IMR-90 (cell line): ENCODE results near the gene ANK3. TPM values are rescaled to one million over a fixed set of nuclear protein-coding genes. Genes with fewer than 3 reads are reported as not detected.

ENCODE experiments used
- ATAC-seq: fragments of 200-7000 bp; cut with Tn5 transposase; 2 replicates; pipeline ENCODE4 v1.9.1; 2020; ENCODE audit warnings: low read depth, mild to moderate bottlenecking, moderate library complexity
- BruUV-seq: library from RNA; stranded (reverse); fragments of 400-500 nt; replicated peaks from 2 replicates; lab custom pipeline; 2021; lab: Mats Ljungman, UMichigan
- CTCF ChIA-PET: fragments of 300-600 bp; formaldehyde crosslinking; extraction: SDS; loops from one replicate; lab custom pipeline; 2021; ENCODE audit warnings: antibody characterized with exemption; lab: Yijun Ruan, JAX
- POLR2A ChIA-PET: fragments of 300-600 bp; sonication (Branson Sonifier 250); formaldehyde crosslinking; loops from one replicate; lab custom pipeline; 2022; ENCODE audit warnings: antibody characterized with exemption; ENCODE audit not compliant: unreplicated experiment; lab: Charles Lee
- DNase-seq: peaks from one replicate; pipeline ENCODE4 v3.0.0; 2013
- H2AFZ ChIP-seq: replicated peaks from 2 replicates; pipeline ENCODE3; 2013; ENCODE audit warnings: low read length, mild to moderate bottlenecking; ENCODE audit not compliant: poor library complexity
- H2AK5ac ChIP-seq: 2 replicates; pipeline ENCODE4 v1.6.1; 2013; ENCODE audit warnings: low read depth, low read length, inconsistent platforms
- H2AK9ac ChIP-seq: replicated peaks from 2 replicates; pipeline ENCODE3; 2013; ENCODE audit warnings: mild to moderate bottlenecking, low read depth, low read length, moderate library complexity; ENCODE audit not compliant: poor library complexity
- H2BK120ac ChIP-seq: 2 replicates; pipeline ENCODE4 v1.6.1; 2013; ENCODE audit warnings: low read depth, low read length, inconsistent platforms
- H2BK15ac ChIP-seq: 3 replicates; pipeline ENCODE4 v1.6.1; 2013; ENCODE audit warnings: low read depth, low read length, inconsistent platforms
- H2BK20ac ChIP-seq: 2 replicates; pipeline ENCODE4 v1.6.1; 2013; ENCODE audit warnings: low read depth, mild to moderate bottlenecking, inconsistent platforms, low read length, moderate library complexity
- H2BK5ac ChIP-seq: 2 replicates; pipeline ENCODE4 v1.6.1; 2013; ENCODE audit warnings: mild to moderate bottlenecking, low read depth, low read length, inconsistent platforms; ENCODE audit not compliant: poor library complexity, severe bottlenecking
- H3K14ac ChIP-seq: replicated peaks from 2 replicates; pipeline ENCODE4 v1.6.1; 2013; ENCODE audit warnings: low read depth, low read length, inconsistent platforms
- H3K18ac ChIP-seq: 2 replicates; pipeline ENCODE4 v1.6.1; 2013; ENCODE audit warnings: low read depth, low read length, control low read depth
- H3K23ac ChIP-seq: 2 replicates; pipeline ENCODE4 v1.6.1; 2013; ENCODE audit warnings: low read depth, low read length, inconsistent platforms
- H3K27ac ChIP-seq: 2 replicates; pipeline ENCODE4 v1.5.1; 2013; ENCODE audit warnings: mild to moderate bottlenecking, control low read depth, low read length; ENCODE audit not compliant: insufficient read depth
- H3K27me3 ChIP-seq: 2 replicates; pipeline ENCODE4 v1.6.1; 2013; ENCODE audit warnings: low read length; ENCODE audit not compliant: control insufficient read depth, insufficient read depth
- H3K36me3 ChIP-seq: 2 replicates; pipeline ENCODE4 v1.6.1; 2013; ENCODE audit warnings: low read length, mixed read lengths; ENCODE audit not compliant: control insufficient read depth, insufficient read depth
- H3K4ac ChIP-seq: 2 replicates; pipeline ENCODE4 v1.6.1; 2013; ENCODE audit warnings: low read depth, low read length, inconsistent platforms
- H3K4me1 ChIP-seq: 2 replicates; pipeline ENCODE4 v1.6.1; 2013; ENCODE audit warnings: low read length, mixed read lengths; ENCODE audit not compliant: control insufficient read depth, insufficient read depth
- H3K4me2 ChIP-seq: 2 replicates; pipeline ENCODE4 v1.6.1; 2013; ENCODE audit warnings: low read depth, mild to moderate bottlenecking, control low read depth, low read length, moderate library complexity
- H3K4me3 ChIP-seq: 2 replicates; pipeline ENCODE4 v1.5.1; 2013; ENCODE audit warnings: low read depth, mild to moderate bottlenecking, control low read depth, low read length, moderate library complexity; ENCODE audit not compliant: insufficient read depth
- H3K56ac ChIP-seq: 2 replicates; pipeline ENCODE4 v1.6.1; 2013; ENCODE audit warnings: low read length, inconsistent platforms; ENCODE audit not compliant: insufficient read depth; ENCODE audit errors: extremely low read depth
- H3K79me1 ChIP-seq, 2 experiments: 2 replicates each; pipeline ENCODE4 v1.6.1; 2013; ENCODE audit warnings: low read length in 2 of 2, inconsistent platforms in 1 of 2, low read depth in 1 of 2
- H3K9ac ChIP-seq: 2 replicates; pipeline ENCODE4 v1.6.1; 2013; ENCODE audit warnings: low read depth, low read length, control low read depth
- H3K9me1 ChIP-seq: 2 replicates; pipeline ENCODE4 v1.6.1; 2013; ENCODE audit warnings: low read length, inconsistent platforms; ENCODE audit not compliant: insufficient read depth
- H3K9me3 ChIP-seq: 2 replicates; pipeline ENCODE4 v1.6.1; 2013; ENCODE audit warnings: low read length; ENCODE audit not compliant: control insufficient read depth, insufficient read depth
- H4K20me1 ChIP-seq: 2 replicates; pipeline ENCODE4 v1.6.1; 2013; ENCODE audit warnings: low read length, inconsistent platforms; ENCODE audit not compliant: insufficient read depth
- H4K5ac ChIP-seq: 2 replicates; pipeline ENCODE4 v1.6.1; 2013; ENCODE audit warnings: mild to moderate bottlenecking, low read depth, low read length, control low read depth
- H4K8ac ChIP-seq, 2 experiments: 2 replicates each; pipeline ENCODE4 v1.6.1; 2013; ENCODE audit warnings: low read depth in 2 of 2, low read length in 2 of 2, control low read depth in 1 of 2, inconsistent platforms in 1 of 2
- H4K91ac ChIP-seq: 2 replicates; pipeline ENCODE4 v1.6.1; 2013; ENCODE audit warnings: low read depth, low read length, inconsistent platforms; ENCODE audit not compliant: insufficient read depth
- BHLHE40 ChIP-seq: fragments of 150-350 bp; IDR thresholded peaks from 2 replicates; pipeline ENCODE4 v1.6.1; 2016; ENCODE audit warnings: mild to moderate bottlenecking, low read depth, low read length
- FOS ChIP-seq: fragments of 150-350 bp; IDR thresholded peaks from 2 replicates; pipeline ENCODE4 v1.6.1; 2016; ENCODE audit warnings: low read depth, low read length
- MAFK ChIP-seq: IDR thresholded peaks from 2 replicates; pipeline ENCODE4 v1.6.1; 2012; ENCODE audit warnings: low read depth, low read length, improper control_type of control experiment
- MAZ ChIP-seq: IDR thresholded peaks from 2 replicates; pipeline ENCODE4 v1.6.1; 2012; ENCODE audit warnings: low read depth, mild to moderate bottlenecking, low read length, improper control_type of control experiment, moderate library complexity, borderline replicate concordance
- RCOR1 ChIP-seq: IDR thresholded peaks from 2 replicates; pipeline ENCODE4 v1.6.1; 2012; ENCODE audit warnings: mild to moderate bottlenecking, low read length, improper control_type of control experiment; ENCODE audit not compliant: insufficient replicate concordance
- SMC3 ChIP-seq: fragments of 150-350 bp; IDR thresholded peaks from 2 replicates; pipeline ENCODE4 v1.6.1; 2016; ENCODE audit warnings: low read depth, mild to moderate bottlenecking, antibody characterized with exemption, low read length, moderate library complexity
- WGBS, 2 experiments: methylation state at CpG; one replicate each; pipeline versions ENCODE4 v1.1.5 to v1.1.7; 2013; ENCODE audit warnings: missing lambda C conversion rate in 2 of 2; ENCODE audit not compliant: insufficient read length in 1 of 2; ENCODE audit errors: extremely low coverage in 2 of 2; 5-methylcytosine and 5-hydroxymethylcytosine counted together
- dilution Hi-C: fragments of 300-500 bp; cut with HindIII; formaldehyde crosslinking; loops from one replicate; pipeline ENCODE4 v1.14.3; 2018; ENCODE audit warnings: low sequenced_read_pairs; ENCODE audit not compliant: unreplicated experiment
- in situ Hi-C: fragments of 300-500 bp; cut with MboI; formaldehyde crosslinking; loops from 3 replicates; pipeline ENCODE4 v1.14.3; 2019; ENCODE audit warnings: low sequenced_read_pairs, inconsistent platforms, mixed read lengths
- intact Hi-C: fragments of 100-400 bp; cut with micrococcal nuclease; formaldehyde crosslinking; loops from 2 replicates; pipeline ENCODE4 v1.10.0; 2022
- polyA plus RNA-seq, 3 experiments: library from polyadenylated mRNA; depleted of rRNA; stranded (reverse); fragments of >200 nt; gene quantifications; 2 replicates each; pipeline ENCODE4 v1.2.3, GENCODE V29; 2012; ENCODE audit warnings: low replicate concordance in 1 of 3
- total RNA-seq: library from RNA; depleted of rRNA; stranded (reverse); fragments of >200 nt; gene quantifications from 2 replicates; pipeline ENCODE4 v1.2.3, GENCODE V29; 2012
- TF ChIP-seq, protein P1 (sequence below): conservative IDR thresholded peaks from 2 replicates; pipeline ENCODE4 v1.5.1; 2012; ENCODE audit warnings: mild to moderate bottlenecking, low read depth, low read length, improper control_type of control experiment

Gene ANK3
- total and polyA plus RNA-seq, 2 of the 4 experiments (the other 2 are of a cell fraction): 0.63 to 1.8 TPM

GRCh38 chr10:60362461-60362860, 27.2 kb downstream of the ANK3 start:
- H2AK5ac ChIP-seq: peak overlapping the region; percentile 67; the same call in 1 of the 2 replicates
- no peak overlapping the region for H3K9ac ChIP-seq
- H2BK20ac ChIP-seq: peak overlapping the region; percentile 69; the same call in 1 of the 2 replicates
- DNase-seq (no peak), ATAC-seq (no peak)
- no peak overlapping the region for H3K18ac ChIP-seq
- no peak overlapping the region for H3K27ac ChIP-seq
- H3K79me1 ChIP-seq: no peaks in the 10 kb centered on the region
- no TSS peak for BruUV-seq
- H3K9me1 ChIP-seq: no peaks in the 10 kb centered on the region
- no peaks in the 10 kb centered on the region for H3K36me3 ChIP-seq
- H2AFZ ChIP-seq: no peak overlapping the region
- intact Hi-C loops: no loop called here
- H3K4me2 ChIP-seq: no peak overlapping the region
- H2BK15ac ChIP-seq: peak overlapping the region; percentile 25; the same call in 1 of the 3 replicates
- dilution Hi-C loops: no loop called here
- H3K4ac ChIP-seq: no peak overlapping the region
- no peak overlapping the region for H3K23ac ChIP-seq
- H2BK120ac ChIP-seq: peak overlapping the region; percentile 37
- no peak overlapping the region for H2AK9ac ChIP-seq
- no peak overlapping the region for H3K4me3 ChIP-seq
- peak overlapping the region; percentile 20; the same call in 1 of the 2 replicates for H3K14ac ChIP-seq
- no peaks in the 10 kb centered on the region for H4K20me1 ChIP-seq
- WGBS, 2 experiments: 90% methylated on average over 2 of the region's 6 CpGs; no CpG with 5 or more reads in 1 of the 2 experiments
- H4K5ac ChIP-seq: no peak overlapping the region
- H2BK5ac ChIP-seq: no peak overlapping the region
- H4K8ac ChIP-seq: no peak overlapping the region
- no peak for TF ChIP-seq RCOR1
- TF ChIP-seq BHLHE40: no peak
- TF ChIP-seq, protein P1, sequence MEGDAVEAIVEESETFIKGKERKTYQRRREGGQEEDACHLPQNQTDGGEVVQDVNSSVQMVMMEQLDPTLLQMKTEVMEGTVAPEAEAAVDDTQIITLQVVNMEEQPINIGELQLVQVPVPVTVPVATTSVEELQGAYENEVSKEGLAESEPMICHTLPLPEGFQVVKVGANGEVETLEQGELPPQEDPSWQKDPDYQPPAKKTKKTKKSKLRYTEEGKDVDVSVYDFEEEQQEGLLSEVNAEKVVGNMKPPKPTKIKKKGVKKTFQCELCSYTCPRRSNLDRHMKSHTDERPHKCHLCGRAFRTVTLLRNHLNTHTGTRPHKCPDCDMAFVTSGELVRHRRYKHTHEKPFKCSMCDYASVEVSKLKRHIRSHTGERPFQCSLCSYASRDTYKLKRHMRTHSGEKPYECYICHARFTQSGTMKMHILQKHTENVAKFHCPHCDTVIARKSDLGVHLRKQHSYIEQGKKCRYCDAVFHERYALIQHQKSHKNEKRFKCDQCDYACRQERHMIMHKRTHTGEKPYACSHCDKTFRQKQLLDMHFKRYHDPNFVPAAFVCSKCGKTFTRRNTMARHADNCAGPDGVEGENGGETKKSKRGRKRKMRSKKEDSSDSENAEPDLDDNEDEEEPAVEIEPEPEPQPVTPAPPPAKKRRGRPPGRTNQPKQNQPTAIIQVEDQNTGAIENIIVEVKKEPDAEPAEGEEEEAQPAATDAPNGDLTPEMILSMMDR: no peak
- no peak for TF ChIP-seq FOS
- no peak for TF ChIP-seq MAZ
- no peak for TF ChIP-seq SMC3
- no peak for TF ChIP-seq MAFK
- no peak overlapping the region for H3K56ac ChIP-seq
- 0 out of 2 replicates have a peak, but pooled peaks cover 2% of the 10 kb centered on the region for H3K27me3 ChIP-seq
- ChIA-PET POLR2A (no interaction called here), CTCF (no interaction called here)
- H4K91ac ChIP-seq: no peak overlapping the region
- peaks cover 6% of the 10 kb centered on the region for H3K4me1 ChIP-seq
- in situ Hi-C loops: no loop called here
- no peaks in the 10 kb centered on the region for H3K9me3 ChIP-seq
